ENCODE measurements around the gene SMARCC1.
A peak's percentile ranks its signal among the peaks of the same experiment; 100 is the strongest.
"Not testable (repeated sequence)": the region's sequence is repeated elsewhere in the genome, so short reads cannot be mapped to it uniquely, and the experiment has no call there.

The SMARCC1 gene

GRCh38 chr3:47766186-47766585 lies 15.5 kb downstream of the SMARCC1 start:
- DNase-seq (ENCODE audit: low spot score), result no peak

DNA sequence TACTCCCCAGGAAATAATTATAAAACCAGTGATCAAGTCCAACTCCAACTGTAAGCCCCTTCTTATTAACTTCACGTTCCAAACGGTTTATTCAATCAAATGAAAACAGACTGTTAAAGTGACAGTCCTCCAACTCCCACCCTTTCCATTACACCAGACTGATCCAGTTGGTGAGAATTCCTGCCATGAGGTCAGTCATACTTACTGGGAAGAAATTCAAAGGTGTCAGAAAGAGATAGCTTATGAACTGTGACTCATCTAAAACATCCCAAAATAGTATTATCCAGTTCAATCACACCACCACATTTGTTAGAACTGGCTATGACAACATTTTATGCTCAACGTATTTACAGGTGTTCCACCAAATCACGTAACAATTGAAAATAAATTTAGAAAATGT lies 19.5 kb downstream of the SMARCC1 start:
- DNase-seq (ENCODE audit: low spot score), result no peak

- no peak for DNase-seq (ENCODE audit: low spot score)
Measured at GRCh38 chr3:47761046-47761445, 20.6 kb downstream of the SMARCC1 start.

GRCh38 chr3:47760207-47760606 lies 21.5 kb downstream of the SMARCC1 start:
- DNase-seq (ENCODE audit: low spot score), result not testable (repeated sequence)

DNA sequence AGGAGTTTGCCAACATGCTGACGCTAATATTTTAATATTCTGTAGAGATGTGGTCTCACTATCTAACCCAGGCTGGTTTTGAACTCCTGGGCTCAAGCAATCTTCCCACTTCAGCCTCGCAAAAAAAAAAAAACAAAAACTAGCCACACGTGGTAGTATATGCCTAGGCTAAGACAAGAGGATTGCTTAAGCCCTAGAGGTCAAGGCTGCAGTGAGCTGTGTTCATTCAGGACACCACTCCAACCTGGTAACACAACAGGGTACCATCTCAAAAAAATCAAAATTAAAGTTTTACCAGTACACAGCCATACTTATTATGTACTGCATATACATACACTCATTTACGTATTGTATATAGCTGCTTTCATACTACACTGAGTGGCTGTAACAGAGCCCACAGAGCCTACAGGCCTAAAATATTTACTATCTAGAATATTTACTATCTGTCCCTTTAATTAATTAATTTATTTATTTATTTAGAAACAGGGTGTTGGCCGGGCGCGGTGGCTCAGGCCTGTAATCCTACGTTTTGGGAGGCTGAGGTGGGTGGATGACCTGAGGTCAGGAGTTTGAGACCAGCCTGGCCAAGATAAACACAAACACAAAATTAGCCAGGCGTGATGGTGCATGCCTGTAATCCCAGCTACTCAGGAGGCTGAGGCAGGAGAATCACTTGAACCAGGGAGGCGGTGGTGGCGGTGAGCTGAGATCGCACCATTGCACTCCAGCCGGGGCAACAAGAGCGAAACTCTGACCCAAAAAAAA lies 23.2 kb downstream of the SMARCC1 start:
- DNase-seq (ENCODE audit: low spot score), result no peak

DNA sequence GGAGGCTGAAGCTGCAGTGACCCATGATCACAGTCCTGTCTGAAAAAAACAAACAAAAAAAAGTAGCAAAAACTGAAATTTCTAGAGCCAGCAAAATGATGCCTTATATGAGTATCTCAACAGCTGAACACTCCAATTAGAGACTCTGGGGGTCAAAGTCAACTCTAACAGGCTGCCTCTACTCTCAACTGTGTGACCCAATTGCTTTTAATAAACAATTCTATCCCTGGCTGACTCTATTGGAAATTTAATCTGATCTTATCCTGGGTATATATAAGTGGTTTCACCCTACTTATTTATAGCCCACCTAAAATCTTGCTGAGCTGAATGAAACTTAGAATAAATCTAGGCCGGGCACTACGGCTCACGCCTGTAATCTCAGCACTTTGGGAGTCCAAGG lies 29.0 kb downstream of the SMARCC1 start:
- no peak for DNase-seq (ENCODE audit: low spot score)

- not testable (repeated sequence) for DNase-seq (ENCODE audit: low spot score)
Measured at GRCh38 chr3:47750811-47751354, 30.8 kb downstream of the SMARCC1 start.

GRCh38 chr3:47747558-47747957 lies 34.1 kb downstream of the SMARCC1 start:
- DNase-seq (ENCODE audit: low spot score), result no peak

GRCh38 chr3:47746264-47746663 lies 35.4 kb downstream of the SMARCC1 start:
- DNase-seq (ENCODE audit: low spot score), result no peak

- DNase-seq (ENCODE audit: low spot score), result no peak
Measured at GRCh38 chr3:47743855-47744254, 37.8 kb downstream of the SMARCC1 start.

DNA sequence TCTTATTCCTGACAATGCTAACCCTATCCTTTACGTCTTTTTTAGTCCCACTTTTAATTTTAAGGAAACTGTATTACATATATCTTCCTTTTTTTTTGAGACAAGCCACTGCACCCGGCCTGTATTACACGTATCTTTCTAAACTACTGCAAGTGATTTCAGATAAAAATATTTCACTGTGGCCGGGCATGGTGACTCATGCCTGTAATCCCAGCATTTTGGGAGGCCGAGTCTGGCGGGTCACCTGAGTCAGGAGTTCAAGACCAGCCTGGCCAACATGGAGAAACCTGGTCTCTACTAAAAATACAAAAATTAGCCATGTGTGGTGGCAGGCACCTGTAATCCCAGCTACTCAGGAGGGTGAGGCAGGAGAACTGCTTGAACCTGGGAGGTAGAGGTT lies 38.3 kb downstream of the SMARCC1 start:
- not testable (repeated sequence) for DNase-seq (ENCODE audit: low spot score)

DNA sequence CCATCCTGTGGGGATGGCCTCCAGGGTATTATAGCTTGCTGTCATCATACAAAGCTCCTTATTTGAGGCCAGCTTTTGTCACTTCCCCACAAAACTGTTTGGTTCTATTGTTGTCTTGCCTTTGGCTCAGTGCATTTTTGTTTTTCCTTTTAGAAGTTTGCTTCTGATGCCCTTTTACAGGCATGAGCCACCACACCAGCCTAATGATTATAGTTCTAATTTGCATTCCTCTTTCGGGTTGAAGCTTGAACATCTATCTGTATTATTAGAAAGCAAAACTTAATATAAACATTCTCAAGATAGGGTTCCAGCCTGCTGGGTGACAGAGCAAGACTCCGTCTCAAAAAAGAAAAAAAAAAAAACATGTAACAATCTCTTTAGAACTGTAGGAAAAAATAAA lies 39.8 kb downstream of the SMARCC1 start:
- DNase-seq (ENCODE audit: low spot score), result no peak

GRCh38 chr3:47732143-47732542 lies 49.5 kb downstream of the SMARCC1 start:
- no peak for DNase-seq (ENCODE audit: low spot score)

- DNase-seq (ENCODE audit: low spot score), result no peak
Measured at GRCh38 chr3:47731061-47731460, 50.6 kb downstream of the SMARCC1 start.

- DNase-seq (ENCODE audit: low spot score), result no peak
Measured at GRCh38 chr3:47722859-47723258, 58.8 kb downstream of the SMARCC1 start.

GRCh38 chr3:47717448-47717847 lies 64.2 kb downstream of the SMARCC1 start:
- DNase-seq (ENCODE audit: low spot score), result not testable (repeated sequence)

- DNase-seq (ENCODE audit: low spot score), result no peak
Measured at GRCh38 chr3:47716656-47717055, 65.0 kb downstream of the SMARCC1 start.

GRCh38 chr3:47715928-47716327 lies 65.8 kb downstream of the SMARCC1 start:
- peak; percentile 8 for DNase-seq (ENCODE audit: low spot score)

- no peak for DNase-seq (ENCODE audit: low spot score)
Measured at GRCh38 chr3:47714606-47715005, 67.1 kb downstream of the SMARCC1 start.

DNA sequence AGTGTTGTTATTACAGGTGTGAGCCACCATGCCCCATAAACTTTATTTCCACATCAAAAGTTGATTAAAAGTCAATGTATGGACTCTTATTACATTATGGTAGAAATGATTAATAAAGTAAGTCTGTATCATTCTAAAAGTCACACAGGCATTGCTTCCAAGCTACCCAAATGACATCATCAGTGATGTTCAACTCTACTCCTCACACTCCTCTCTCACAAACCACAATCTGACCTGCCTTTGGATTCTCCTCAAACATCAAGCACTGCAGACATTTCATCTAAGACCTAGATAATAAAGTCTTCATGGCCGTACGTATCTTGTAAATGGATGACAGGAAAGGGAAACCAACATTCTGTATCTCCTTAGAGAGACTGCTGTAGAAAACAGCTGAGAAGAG lies 68.0 kb downstream of the SMARCC1 start:
- no peak for DNase-seq (ENCODE audit: low spot score)

DNA sequence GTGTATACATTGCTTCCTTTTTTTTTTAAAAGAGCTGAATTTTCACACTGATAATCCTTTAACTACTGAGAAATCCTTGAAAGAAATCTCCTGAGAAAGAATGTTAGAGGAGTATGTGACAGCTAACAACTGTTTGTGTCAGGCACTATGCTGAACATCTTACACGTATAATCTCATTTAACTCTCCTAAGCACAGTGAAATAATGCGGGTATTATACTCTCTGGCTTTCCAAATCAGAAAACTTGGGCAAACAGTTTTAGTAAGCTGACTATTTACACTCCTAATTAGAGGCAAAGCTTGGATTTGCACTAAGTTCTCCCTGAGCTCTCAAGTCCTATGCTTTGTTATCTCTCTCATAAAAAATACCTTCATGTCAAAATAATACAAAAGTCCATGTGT lies 69.3 kb downstream of the SMARCC1 start:
- DNase-seq (ENCODE audit: low spot score), result no peak

DNA sequence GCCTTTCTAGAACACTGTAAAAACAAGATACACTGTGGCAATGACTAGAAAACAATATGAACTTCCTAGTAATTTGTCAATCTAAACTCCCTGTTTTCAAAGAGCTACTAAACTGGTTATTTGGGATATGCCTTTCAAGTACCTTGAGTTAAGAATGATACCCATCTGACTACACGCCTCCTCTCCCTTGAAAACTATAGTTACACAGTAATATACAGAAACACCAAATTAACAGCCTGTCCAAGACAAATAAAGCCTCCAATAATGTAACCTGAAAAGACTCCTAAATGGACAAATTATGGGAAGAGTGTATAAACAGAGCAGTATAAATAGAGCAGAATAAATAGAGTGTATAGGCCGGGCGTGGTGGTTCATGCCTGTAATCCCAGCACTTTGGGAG lies 70.1 kb downstream of the SMARCC1 start:
- no peak for DNase-seq (ENCODE audit: low spot score)

DNA sequence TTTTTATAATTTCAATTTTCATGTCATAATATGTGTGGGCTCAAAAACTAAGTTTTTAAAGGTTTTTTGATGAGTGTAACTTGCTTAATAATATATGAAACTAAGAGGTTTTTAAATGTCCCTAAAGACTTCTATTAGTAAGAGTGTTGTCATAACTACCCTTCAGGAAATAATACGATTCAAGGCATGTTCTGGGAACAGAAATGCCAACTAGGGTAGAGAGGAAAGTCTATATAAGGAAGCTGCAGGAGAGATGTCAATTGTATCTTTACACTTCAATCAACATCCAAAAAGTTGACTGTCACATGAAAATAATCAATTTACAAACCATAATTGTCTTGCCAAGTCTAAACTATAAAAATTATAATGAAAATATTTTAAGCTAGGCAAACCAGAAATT lies 76.3 kb downstream of the SMARCC1 start:
- DNase-seq (ENCODE audit: low spot score), result no peak

DNA sequence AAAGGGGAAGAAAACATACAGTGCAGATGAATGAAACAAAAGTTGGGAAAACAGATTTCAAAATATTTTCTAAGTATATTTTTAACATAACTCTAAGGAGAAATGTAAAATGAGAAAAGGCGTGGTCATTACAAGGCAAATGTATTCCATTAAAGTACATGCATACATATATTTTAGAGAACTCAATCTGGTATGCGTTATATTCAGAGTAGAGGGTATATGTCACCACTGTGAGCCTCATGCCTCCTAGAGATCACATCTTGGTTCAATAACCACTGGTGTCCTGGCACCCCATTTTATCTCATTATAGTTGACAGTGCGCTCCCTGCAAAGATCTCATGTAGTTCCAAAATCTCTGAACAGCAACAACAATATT lies 77.5 kb downstream of the SMARCC1 start:
- no peak for DNase-seq (ENCODE audit: low spot score)
